Large intestine (tissue), 3 donors: Measurements from ENCODE around the gene RLF. TPM values are rescaled to one million over a fixed set of nuclear protein-coding genes. Genes with fewer than 3 reads are reported as not detected.

ENCODE experiments used
- DNase-seq, 2 donors: peaks; one replicate each; pipeline versions ENCODE4 v3.0.0 to v3.0.0-alpha.2; 2013
- H3K27ac ChIP-seq: one replicate; pipeline ENCODE4 v1.5.1; 2013; ENCODE audit warnings: low read length
- H3K27me3 ChIP-seq: 2 replicates; pipeline ENCODE4 v1.6.1; 2013; ENCODE audit warnings: low read length; ENCODE audit not compliant: control insufficient read depth, insufficient read depth
- H3K36me3 ChIP-seq: 2 replicates; pipeline ENCODE4 v1.6.1; 2013; ENCODE audit warnings: low read length; ENCODE audit not compliant: control insufficient read depth, insufficient read depth
- H3K4me1 ChIP-seq: one replicate; pipeline ENCODE4 v1.6.1; 2013; ENCODE audit warnings: low read length; ENCODE audit not compliant: control insufficient read depth, insufficient read depth
- H3K4me3 ChIP-seq: one replicate; pipeline ENCODE4 v1.5.1; 2013; ENCODE audit warnings: low read length
- H3K9me3 ChIP-seq: one replicate; pipeline ENCODE4 v1.6.1; 2013; ENCODE audit warnings: mild to moderate bottlenecking, low read depth, low read length, moderate library complexity; ENCODE audit not compliant: control insufficient read depth
- WGBS: methylation state at CpG from one replicate; pipeline ENCODE4 v1.1.5; 2013; ENCODE audit warnings: low lambda C conversion rate; ENCODE audit not compliant: insufficient coverage; 5-methylcytosine and 5-hydroxymethylcytosine counted together
- polyA plus RNA-seq: library from polyadenylated mRNA; unstranded; fragments of 120-200 nt; gene quantifications from one replicate; pipeline ENCODE4 v1.2.1, GENCODE V29; 2013

Gene RLF
- polyA plus RNA-seq, 1 donor: 19.0 TPM

- Histone ChIP-seq H3K36me3 (peaks cover 15% of the 10 kb centered on the region), H3K4me3 (no peak overlapping the region), H3K27ac (peak overlapping the region; percentile 49), H3K9me3 (no peaks in the 10 kb centered on the region), H3K4me1 (peaks cover 5% of the 10 kb centered on the region), H3K27me3 (no peaks in the 10 kb centered on the region)
- no CpG with 5 or more reads among the region's 3 CpGs for WGBS
- DNase-seq: peak; percentile 31 to 81
Observed at GRCh38 chr1:40226192-40226591, 65.0 kb downstream of the RLF start.

GRCh38 chr1:40232444-40232843, 71.3 kb downstream of the RLF start:
- H3K36me3 ChIP-seq: peaks cover 40% of the 10 kb centered on the region
- no peak overlapping the region for H3K4me3 ChIP-seq
- H3K27me3 ChIP-seq: no peaks in the 10 kb centered on the region
- no peaks in the 10 kb centered on the region for H3K9me3 ChIP-seq
- H3K27ac ChIP-seq: no peak overlapping the region
- WGBS: no CpG with 5 or more reads among the region's 4 CpGs
- H3K4me1 ChIP-seq: no peaks in the 10 kb centered on the region
- DNase-seq: no peak

- no peak overlapping the region for H3K4me3 ChIP-seq
- H3K36me3 ChIP-seq: peaks cover 30% of the 10 kb centered on the region
- no peak overlapping the region for H3K27ac ChIP-seq
- no CpG with 5 or more reads among the region's 1 CpG for WGBS
- H3K27me3 ChIP-seq: no peaks in the 10 kb centered on the region
- peaks cover 4% of the 10 kb centered on the region for H3K4me1 ChIP-seq
- H3K9me3 ChIP-seq: no peaks in the 10 kb centered on the region
- DNase-seq: no peak
Observed at GRCh38 chr1:40239626-40240025, 78.4 kb downstream of the RLF start.

GRCh38 chr1:40240390-40240789, 79.2 kb downstream of the RLF start:
- no CpG with 5 or more reads among the region's 2 CpGs for WGBS
- no peaks in the 10 kb centered on the region for H3K9me3 ChIP-seq

GRCh38 chr1:40241362-40241761, 80.2 kb downstream of the RLF start:
- peaks cover 4% of the 10 kb centered on the region for H3K4me1 ChIP-seq
- no peak for DNase-seq
- H3K36me3 ChIP-seq: peaks cover 23% of the 10 kb centered on the region
- no peaks in the 10 kb centered on the region for H3K27me3 ChIP-seq
- WGBS: 100% methylated on average over 1 of the region's 1 CpG
- H3K9me3 ChIP-seq: no peaks in the 10 kb centered on the region
- H3K27ac ChIP-seq: no peak overlapping the region
- H3K4me3 ChIP-seq: no peak overlapping the region

More at GRCh38 chr1:40240390-40240789, 79.2 kb downstream of the RLF start:
- Histone ChIP-seq H3K27ac (no peak overlapping the region), H3K4me3 (no peak overlapping the region), H3K4me1 (peaks cover 4% of the 10 kb centered on the region), H3K27me3 (no peaks in the 10 kb centered on the region), H3K36me3 (peaks cover 30% of the 10 kb centered on the region)
- DNase-seq: no peak

GRCh38 chr1:40243351-40243750, 82.2 kb downstream of the RLF start:
- Histone ChIP-seq H3K36me3 (peaks cover 7% of the 10 kb centered on the region), H3K9me3 (no peaks in the 10 kb centered on the region), H3K27ac (no peak overlapping the region), H3K4me3 (no peak overlapping the region), H3K27me3 (no peaks in the 10 kb centered on the region), H3K4me1 (peaks cover 4% of the 10 kb centered on the region)
- 0% methylated on average over 1 of the region's 2 CpGs for WGBS
- DNase-seq: peak in 1 of 2 donors; percentile 61

- H3K4me3 ChIP-seq: no peak overlapping the region
- no peaks in the 10 kb centered on the region for H3K27me3 ChIP-seq
- no CpG with 5 or more reads among the region's 4 CpGs for whole genome bisulfite sequencing
- no peak overlapping the region for H3K27ac ChIP-seq
- DNase-seq: no peak
- peaks cover 4% of the 10 kb centered on the region for H3K4me1 ChIP-seq
- H3K9me3 ChIP-seq: no peaks in the 10 kb centered on the region
- peaks cover 3% of the 10 kb centered on the region for H3K36me3 ChIP-seq
Observed at GRCh38 chr1:40244138-40244744, 83.1 kb downstream of the RLF start.

GRCh38 chr1:40245686-40246085, 84.5 kb downstream of the RLF start:
- Histone ChIP-seq H3K27ac (no peak overlapping the region), H3K9me3 (no peaks in the 10 kb centered on the region), H3K36me3 (no peaks in the 10 kb centered on the region), H3K4me1 (peaks cover 4% of the 10 kb centered on the region), H3K4me3 (no peak overlapping the region), H3K27me3 (no peaks in the 10 kb centered on the region)
- no CpG with 5 or more reads among the region's 3 CpGs for WGBS
- DNase-seq: no peak

- Histone ChIP-seq H3K36me3 (no peaks in the 10 kb centered on the region), H3K4me1 (peaks cover 4% of the 10 kb centered on the region), H3K27ac (no peak within 1 kb of the TSS), H3K9me3 (no peaks in the 10 kb centered on the region), H3K27me3 (no peaks in the 10 kb centered on the region), H3K4me3 (no peak within 1 kb of the TSS)
- WGBS: no CpG with 5 or more reads among the region's 1 CpG
- peak; percentile 60 to 78 for DNase-seq
Observed at GRCh38 chr1:40247655-40248054, 86.5 kb downstream of the RLF start, which contains the start of gene TMCO2. Gene TMCO2, plus strand, starts transcription at chr1:40247937. Its CDS starts 57 bp downstream, at chr1:40247994.

GRCh38 chr1:40248412-40248811, 87.2 kb downstream of the RLF start:
- no peak overlapping the region for H3K4me3 ChIP-seq
- no peak for DNase-seq
- H3K4me1 ChIP-seq: peaks cover 4% of the 10 kb centered on the region
- no peaks in the 10 kb centered on the region for H3K9me3 ChIP-seq
- no peaks in the 10 kb centered on the region for H3K36me3 ChIP-seq
- H3K27me3 ChIP-seq: no peaks in the 10 kb centered on the region
- H3K27ac ChIP-seq: no peak overlapping the region

- H3K27me3 ChIP-seq: no peaks in the 10 kb centered on the region
- no peak for DNase-seq
- WGBS: no CpG with 5 or more reads among the region's 4 CpGs
Observed at GRCh38 chr1:40251456-40251855, 90.3 kb downstream of the RLF start.

More at GRCh38 chr1:40251456-40251855, 90.3 kb downstream of the RLF start:
- no peaks in the 10 kb centered on the region for H3K9me3 ChIP-seq
- peaks cover 9% of the 10 kb centered on the region for H3K4me1 ChIP-seq
- no peak overlapping the region for H3K27ac ChIP-seq
- no peaks in the 10 kb centered on the region for H3K36me3 ChIP-seq
- no peak overlapping the region for H3K4me3 ChIP-seq
